NT2/D1 (cell line): ENCODE measurements around the gene SOX5.
"Not testable (repeated sequence)": the region's sequence is repeated elsewhere in the genome, so short reads cannot be mapped to it uniquely, and the experiment has no call there.

Experiments
- DNase-seq: peaks from one replicate; pipeline ENCODE4 v3.0.0-alpha.2; 2011; ENCODE audit warnings: low read depth, low spot score
- H3K27me3 ChIP-seq: 2 replicates; pipeline ENCODE4 v1.6.0; 2011; ENCODE audit warnings: mild to moderate bottlenecking; ENCODE audit not compliant: insufficient read length, insufficient read depth
- H3K36me3 ChIP-seq: 2 replicates; pipeline ENCODE4 v1.6.1; 2011; ENCODE audit warnings: mild to moderate bottlenecking, low read length, mixed read lengths; ENCODE audit not compliant: insufficient read depth, insufficient read length
- H3K4me1 ChIP-seq: 2 replicates; pipeline ENCODE4 v1.5.1; 2011; ENCODE audit not compliant: insufficient read depth, insufficient read length
- H3K4me3 ChIP-seq: 2 replicates; pipeline ENCODE4 v1.5.1; 2011; ENCODE audit warnings: low read depth; ENCODE audit not compliant: insufficient read length
- H3K9ac ChIP-seq: 2 replicates; pipeline ENCODE4 v1.6.0; 2011; ENCODE audit warnings: low read depth; ENCODE audit not compliant: insufficient read length
- H3K9me3 ChIP-seq: 2 replicates; pipeline ENCODE4 v1.5.1; 2011; ENCODE audit warnings: mild to moderate bottlenecking, low read length; ENCODE audit not compliant: insufficient read depth
- SUZ12 ChIP-seq: IDR thresholded peaks from 2 replicates; pipeline ENCODE4 v1.6.1; 2011; ENCODE audit not compliant: insufficient read length, insufficient read depth; ENCODE audit errors: extremely low read depth
- YY1 ChIP-seq: IDR thresholded peaks from 2 replicates; pipeline ENCODE4 v1.6.1; 2011; ENCODE audit not compliant: insufficient read length, insufficient read depth
- ZNF274 ChIP-seq: IDR thresholded peaks from 2 replicates; pipeline ENCODE4 v1.6.1; 2011; ENCODE audit warnings: mild to moderate bottlenecking, low read depth, low read length

SOX5 gene

GRCh38 chr12:23888396-23889068 lies 60.9 kb downstream of the SOX5 start:
- no peaks in the 10 kb centered on the region for H3K9me3 ChIP-seq
- no peaks in the 10 kb centered on the region for H3K27me3 ChIP-seq
- H3K36me3 ChIP-seq = no peaks in the 10 kb centered on the region
- no peak overlapping the region for H3K9ac ChIP-seq
- H3K4me3 ChIP-seq = no peak overlapping the region
- TF ChIP-seq SUZ12 = no peak
- no peak for TF ChIP-seq ZNF274
- TF ChIP-seq YY1 = no peak
- DNase-seq = no peak
- H3K4me1 ChIP-seq = no peaks in the 10 kb centered on the region

- H3K4me3 ChIP-seq = no peak overlapping the region
- no peaks in the 10 kb centered on the region for H3K36me3 ChIP-seq
- no peaks in the 10 kb centered on the region for H3K9me3 ChIP-seq
- H3K27me3 ChIP-seq = no peaks in the 10 kb centered on the region
- H3K4me1 ChIP-seq = no peaks in the 10 kb centered on the region
- no peak for DNase-seq
- TF ChIP-seq YY1 (no peak), SUZ12 (no peak), ZNF274 (no peak)
- H3K9ac ChIP-seq = no peak overlapping the region
These were observed 62.2 kb downstream of the SOX5 start for GRCh38 chr12:23887055-23887835.

- Histone ChIP-seq H3K27me3 (no peaks in the 10 kb centered on the region), H3K9me3 (no peaks in the 10 kb centered on the region), H3K4me3 (no peak overlapping the region), H3K4me1 (no peaks in the 10 kb centered on the region), H3K9ac (no peak overlapping the region), H3K36me3 (no peaks in the 10 kb centered on the region)
- DNase-seq = no peak
- no peak for TF ChIP-seq ZNF274
- TF ChIP-seq SUZ12 = no peak
- no peak for TF ChIP-seq YY1
These were observed 64.1 kb downstream of the SOX5 start for GRCh38 chr12:23885394-23885793.

GRCh38 chr12:23884909-23885308 lies 64.6 kb downstream of the SOX5 start:
- TF ChIP-seq ZNF274 (no peak), YY1 (no peak), SUZ12 (no peak)
- Histone ChIP-seq H3K9ac (no peak overlapping the region), H3K36me3 (no peaks in the 10 kb centered on the region), H3K27me3 (no peaks in the 10 kb centered on the region), H3K4me3 (no peak overlapping the region), H3K9me3 (no peaks in the 10 kb centered on the region), H3K4me1 (no peaks in the 10 kb centered on the region)
- no peak for DNase-seq

GRCh38 chr12:23880988-23881387 lies 68.5 kb downstream of the SOX5 start:
- Histone ChIP-seq H3K4me3 (no peak overlapping the region), H3K9me3 (no peaks in the 10 kb centered on the region), H3K4me1 (no peaks in the 10 kb centered on the region), H3K27me3 (no peaks in the 10 kb centered on the region), H3K9ac (no peak overlapping the region), H3K36me3 (no peaks in the 10 kb centered on the region)
- DNase-seq = no peak
- TF ChIP-seq ZNF274 (no peak), YY1 (no peak), SUZ12 (no peak)

GRCh38 chr12:23876618-23877017 lies 72.9 kb downstream of the SOX5 start:
- not testable (repeated sequence) for H3K9me3 ChIP-seq, H3K4me1 ChIP-seq, H3K27me3 ChIP-seq, DNase-seq, H3K36me3 ChIP-seq, H3K9ac ChIP-seq, H3K4me3 ChIP-seq

- Histone ChIP-seq H3K4me3 (no peak overlapping the region), H3K9ac (no peak overlapping the region), H3K36me3 (no peaks in the 10 kb centered on the region), H3K27me3 (no peaks in the 10 kb centered on the region), H3K4me1 (no peaks in the 10 kb centered on the region), H3K9me3 (no peaks in the 10 kb centered on the region)
- DNase-seq = no peak
- no peak for TF ChIP-seq SUZ12
- TF ChIP-seq YY1 = no peak
- TF ChIP-seq ZNF274 = no peak
These were observed 81.7 kb downstream of the SOX5 start for GRCh38 chr12:23867794-23868193.
